Tibial nerve (tissue), 4 donors: Measurements from ENCODE around the gene DBNDD2. TPM values are rescaled to one million over a fixed set of nuclear protein-coding genes. Genes with fewer than 3 reads are reported as not detected.

Source experiments
- DNase-seq, 2 donors: peaks; one replicate each; pipeline ENCODE4 v3.0.0-alpha.2; 2019; ENCODE audit warnings: low spot score in 2 of 2
- H3K27ac ChIP-seq, 4 donors: fragments of 200-600 bp; sonication (generic) in 3 of 4; one replicate each; pipeline ENCODE4 v1.5.1; 2017 to 2019; ENCODE audit warnings: mild to moderate bottlenecking in 1 of 4
- H3K27me3 ChIP-seq, 2 donors: fragments of 200-600 bp; sonication (generic) in 1 of 2; one replicate each; pipeline versions ENCODE4 v1.5.1 to v1.6.0; 2017 to 2019
- H3K36me3 ChIP-seq, 3 donors: fragments of 200-600 bp; sonication (generic); one replicate each; pipeline ENCODE4 v1.5.1; 2018 to 2019
- H3K4me1 ChIP-seq, 4 donors: fragments of 200-600 bp; sonication (generic) in 3 of 4; one replicate each; pipeline ENCODE4 v1.5.1; 2017 to 2019
- H3K4me3 ChIP-seq, 4 donors: fragments of 200-600 bp; sonication (generic) in 3 of 4; one replicate each; pipeline ENCODE4 v1.5.1; 2017 to 2019; ENCODE audit warnings: mild to moderate bottlenecking in 1 of 4, moderate library complexity in 1 of 4
- H3K9me3 ChIP-seq, 4 donors: fragments of 200-600 bp; sonication (generic) in 3 of 4; one replicate each; pipeline ENCODE4 v1.5.1; 2017 to 2019
- EP300 ChIP-seq, 2 donors: sonication (generic); formaldehyde crosslinking; IDR thresholded peaks; one replicate each; pipeline ENCODE4 v1.6.1; 2017; ENCODE audit warnings: antibody characterized with exemption in 2 of 2, mild to moderate bottlenecking in 1 of 2
- POLR2A ChIP-seq, 2 donors: fragments of 450-650 bp; IDR thresholded peaks; one replicate each; pipeline ENCODE4 v1.6.1; 2017; ENCODE audit warnings: antibody characterized with exemption in 2 of 2, mild to moderate bottlenecking in 2 of 2, moderate library complexity in 2 of 2
- WGBS, 2 donors: methylation state at CpG; one replicate each; pipeline ENCODE4 v1.1.5; 2018; 5-methylcytosine and 5-hydroxymethylcytosine counted together
- total RNA-seq, 4 donors: library from RNA; depleted of rRNA; stranded (reverse); fragments of >200 nt; gene quantifications; one replicate each; pipeline ENCODE4 v1.1.0, GENCODE V29; 2016
- TF ChIP-seq, protein P1 (sequence below), 5 experiments: fragments of 200-600 bp in 3 of 5; fragments of 450-650 bp in 2 of 5; sonication (generic) in 3 of 5; IDR thresholded peaks; one replicate each; pipeline ENCODE4 v1.5.1; 2016 to 2019; ENCODE audit warnings: antibody characterized with exemption in 5 of 5, mild to moderate bottlenecking in 3 of 5, moderate library complexity in 2 of 5

Gene DBNDD2
- total RNA-seq, 4 donors from 2014 or later = 36.3 to 63.3 (median 51.1) TPM

DNA sequence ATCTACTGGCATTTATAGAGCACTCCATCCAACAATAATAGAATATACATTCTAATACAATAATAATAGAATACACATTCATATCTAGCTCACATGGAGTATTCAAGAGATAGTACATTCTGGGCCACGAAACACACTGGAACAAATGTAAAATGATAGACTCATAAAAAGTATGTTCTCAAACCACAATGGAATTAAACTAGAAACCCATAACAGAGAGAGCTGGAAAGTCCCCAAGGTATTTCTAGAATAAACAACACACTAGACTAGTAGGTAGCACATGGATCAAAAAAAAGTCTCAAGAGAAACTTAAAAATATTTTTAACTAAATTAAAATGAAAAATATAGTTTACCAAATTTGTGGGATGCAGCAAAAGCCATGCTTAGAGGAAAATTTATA is 20.8 kb upstream of the DBNDD2 start:
- TF ChIP-seq, protein P1, sequence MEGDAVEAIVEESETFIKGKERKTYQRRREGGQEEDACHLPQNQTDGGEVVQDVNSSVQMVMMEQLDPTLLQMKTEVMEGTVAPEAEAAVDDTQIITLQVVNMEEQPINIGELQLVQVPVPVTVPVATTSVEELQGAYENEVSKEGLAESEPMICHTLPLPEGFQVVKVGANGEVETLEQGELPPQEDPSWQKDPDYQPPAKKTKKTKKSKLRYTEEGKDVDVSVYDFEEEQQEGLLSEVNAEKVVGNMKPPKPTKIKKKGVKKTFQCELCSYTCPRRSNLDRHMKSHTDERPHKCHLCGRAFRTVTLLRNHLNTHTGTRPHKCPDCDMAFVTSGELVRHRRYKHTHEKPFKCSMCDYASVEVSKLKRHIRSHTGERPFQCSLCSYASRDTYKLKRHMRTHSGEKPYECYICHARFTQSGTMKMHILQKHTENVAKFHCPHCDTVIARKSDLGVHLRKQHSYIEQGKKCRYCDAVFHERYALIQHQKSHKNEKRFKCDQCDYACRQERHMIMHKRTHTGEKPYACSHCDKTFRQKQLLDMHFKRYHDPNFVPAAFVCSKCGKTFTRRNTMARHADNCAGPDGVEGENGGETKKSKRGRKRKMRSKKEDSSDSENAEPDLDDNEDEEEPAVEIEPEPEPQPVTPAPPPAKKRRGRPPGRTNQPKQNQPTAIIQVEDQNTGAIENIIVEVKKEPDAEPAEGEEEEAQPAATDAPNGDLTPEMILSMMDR (IDR thresholded peaks at IDR 0.05) = no peak
- TF ChIP-seq EP300 (IDR thresholded peaks at IDR 0.05) = no peak
- TF ChIP-seq POLR2A (IDR thresholded peaks at IDR 0.05) = no peak
- H3K36me3 ChIP-seq = peaks cover 0 to 4% (median 0%) of the 10 kb centered on the region in 3 donors
- no peak overlapping the region for H3K4me3 ChIP-seq
- 90 to 96% methylated on average over 1 of the region's 1 CpG for WGBS, 2 donors
- DNase-seq = no peak
- H3K9me3 ChIP-seq = peaks cover 0 to 6% (median 0%) of the 10 kb centered on the region in 4 donors
- H3K4me1 ChIP-seq = no peaks in the 10 kb centered on the region
- H3K27me3 ChIP-seq = no peaks in the 10 kb centered on the region
- H3K27ac ChIP-seq = no peak overlapping the region

DNA sequence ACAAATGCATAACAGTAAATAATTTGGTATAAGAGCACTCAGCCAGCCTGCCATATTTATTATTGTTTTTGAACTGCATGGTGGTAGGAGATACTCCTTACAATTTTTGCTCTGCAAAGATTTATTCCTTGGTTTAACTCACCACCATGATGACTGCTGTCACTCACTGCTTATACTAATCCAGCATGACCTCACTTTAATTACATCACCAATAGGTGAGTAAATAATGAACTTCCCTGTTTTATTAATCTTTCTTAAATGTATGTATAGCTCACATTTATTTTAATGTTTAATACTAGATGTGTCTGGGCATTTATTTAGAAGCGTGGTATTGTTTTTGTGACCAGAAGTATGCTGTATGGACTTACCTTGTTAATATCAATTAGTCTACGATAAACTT is 17.2 kb upstream of the DBNDD2 start:
- Histone ChIP-seq H3K27me3 (no peaks in the 10 kb centered on the region), H3K9me3 (peaks cover 0 to 6% (median 0%) of the 10 kb centered on the region in 4 donors), H3K4me3 (no peak overlapping the region), H3K36me3 (peaks cover 0 to 12% (median 0%) of the 10 kb centered on the region in 3 donors), H3K4me1 (no peaks in the 10 kb centered on the region), H3K27ac (no peak overlapping the region)
- DNase-seq = no peak
- WGBS, 2 donors = 94 to 98% methylated on average over 2 of the region's 2 CpGs
- TF ChIP-seq, protein P1 (IDR thresholded peaks at IDR 0.05) = no peak
- TF ChIP-seq POLR2A (IDR thresholded peaks at IDR 0.05) (no peak), EP300 (IDR thresholded peaks at IDR 0.05) (no peak)

DNA sequence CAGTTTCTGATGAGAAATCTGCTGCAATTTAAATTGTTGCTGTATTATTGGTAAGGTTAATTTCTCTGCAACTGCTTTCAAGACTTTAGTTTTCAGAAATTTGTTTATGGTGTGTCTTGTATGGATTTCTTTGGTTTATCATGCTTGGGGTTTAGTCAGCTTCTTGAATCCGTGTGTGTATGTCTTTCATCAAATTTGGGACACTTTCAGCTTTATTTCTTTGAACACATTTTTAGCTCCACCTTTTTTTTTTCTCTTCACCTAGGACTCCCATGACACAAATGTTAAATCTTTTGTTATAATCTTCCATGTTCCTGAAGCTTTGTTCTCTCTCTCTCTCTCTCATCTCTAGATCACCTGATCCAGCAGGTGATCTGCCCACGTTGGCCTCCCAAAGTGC is 16.5 kb upstream of the DBNDD2 start:
- TF ChIP-seq, protein P1 (IDR thresholded peaks at IDR 0.05) = no peak
- TF ChIP-seq EP300 (IDR thresholded peaks at IDR 0.05) (no peak), POLR2A (IDR thresholded peaks at IDR 0.05) (no peak)
- no peak for DNase-seq
- 70 to 80% methylated on average over 2 of the region's 2 CpGs for WGBS, 2 donors
- no peak overlapping the region for H3K27ac ChIP-seq
- peaks cover 0 to 12% (median 0%) of the 10 kb centered on the region in 3 donors for H3K36me3 ChIP-seq
- no peaks in the 10 kb centered on the region for H3K4me1 ChIP-seq
- H3K4me3 ChIP-seq = no peak overlapping the region
- H3K27me3 ChIP-seq = no peaks in the 10 kb centered on the region
- H3K9me3 ChIP-seq = peaks cover 0 to 6% (median 0%) of the 10 kb centered on the region in 4 donors

DNA sequence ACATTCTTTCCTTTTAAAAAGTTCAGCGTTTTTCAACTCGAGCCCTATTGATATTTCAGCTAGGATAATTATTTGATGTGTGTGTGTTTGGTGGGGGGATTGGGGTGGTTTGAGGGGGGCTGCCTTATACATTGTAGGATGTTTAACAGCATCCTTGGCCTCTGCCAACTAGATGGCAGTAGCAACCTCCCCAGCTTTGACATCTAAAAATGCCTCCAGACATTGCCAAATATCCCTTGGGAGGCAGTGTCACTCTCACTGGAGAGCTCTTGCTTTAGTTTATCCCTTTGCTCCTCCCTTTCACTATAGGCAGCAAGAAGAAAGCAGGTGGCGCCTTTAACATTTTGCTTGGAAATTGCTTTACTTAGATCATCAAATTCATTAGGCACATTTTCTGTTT is 15.4 kb upstream of the DBNDD2 start:
- Histone ChIP-seq H3K36me3 (peaks cover 0 to 8% (median 0%) of the 10 kb centered on the region in 3 donors), H3K4me3 (no peak overlapping the region), H3K27ac (no peak overlapping the region), H3K9me3 (no peaks in the 10 kb centered on the region), H3K27me3 (no peaks in the 10 kb centered on the region), H3K4me1 (no peaks in the 10 kb centered on the region)
- TF ChIP-seq, protein P1 (IDR thresholded peaks at IDR 0.05) = no peak
- DNase-seq = no peak
- WGBS, 2 donors = 66 to 84% methylated on average over 3 of the region's 3 CpGs

DNA sequence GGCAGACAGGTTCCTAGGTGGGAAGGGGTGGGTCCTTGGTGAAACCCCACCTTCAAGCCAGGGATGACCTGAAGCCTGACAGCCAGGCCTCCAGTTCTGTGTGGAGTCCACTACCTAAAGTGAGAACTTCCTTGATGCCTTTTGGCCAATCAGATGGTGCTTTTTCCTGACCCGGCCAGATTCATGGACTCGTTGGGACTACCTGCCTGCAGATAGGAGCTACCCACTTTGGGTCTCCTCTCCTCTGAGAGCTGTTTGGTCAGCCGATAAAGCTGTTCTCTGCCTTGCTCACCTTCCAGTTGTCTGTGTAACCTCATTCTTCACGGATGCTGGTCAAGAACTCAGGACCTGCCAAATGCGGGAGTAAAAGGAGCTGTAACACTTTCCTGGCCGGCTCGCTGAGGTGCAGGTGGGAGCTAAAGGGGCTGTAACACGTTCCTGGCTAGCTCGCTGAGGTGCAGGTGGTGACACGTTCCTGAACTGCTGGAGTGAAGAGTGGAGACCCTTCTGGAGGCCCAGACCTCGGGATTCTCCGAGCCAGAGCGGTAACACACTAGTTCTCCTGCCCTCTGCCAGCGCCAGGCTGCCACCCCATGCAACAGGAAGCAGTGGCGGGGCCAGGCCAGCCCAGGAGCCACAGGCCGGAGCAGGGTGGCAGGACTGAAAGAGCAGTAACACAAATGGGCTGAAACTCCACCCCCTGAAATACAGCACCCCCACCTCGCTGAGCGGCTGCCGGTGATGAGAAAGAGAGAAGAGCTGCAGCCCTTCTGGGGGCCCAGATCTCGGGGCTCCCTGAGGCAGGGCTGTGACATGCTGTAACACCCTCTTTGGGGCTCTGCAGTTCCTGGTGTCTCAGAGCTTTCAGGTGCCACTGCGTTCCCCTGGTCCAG is 13.6 kb upstream of the DBNDD2 start:
- TF ChIP-seq EP300 (IDR thresholded peaks at IDR 0.05) (no peak), POLR2A (IDR thresholded peaks at IDR 0.05) (no peak)
- TF ChIP-seq, protein P1 (IDR thresholded peaks at IDR 0.05) = no peak

More for the DNA sequence above, 13.6 kb upstream of the DBNDD2 start:
- Histone ChIP-seq H3K4me1 (no peaks in the 10 kb centered on the region), H3K4me3 (no peak overlapping the region), H3K27ac (no peak overlapping the region), H3K9me3 (no peaks in the 10 kb centered on the region), H3K27me3 (no peaks in the 10 kb centered on the region), H3K36me3 (peaks cover 0 to 8% (median 0%) of the 10 kb centered on the region in 3 donors)
- 79 to 80% methylated on average over 19 to 20 of the region's 21 CpGs for WGBS, 2 donors
- no peak for DNase-seq
